Thymus (tissue), 11 donors: ENCODE data around the gene ENPP3. TPM values are rescaled to one million over a fixed set of nuclear protein-coding genes. Genes with fewer than 3 reads are reported as not detected.

Source experiments
- DNase-seq, 9 donors: peaks; one replicate each; pipeline ENCODE4 v3.0.0-alpha.2; 2013; ENCODE audit warnings: low spot score in 9 of 9, low read depth in 6 of 9, missing footprints in 1 of 9
- H3K27ac ChIP-seq, 2 donors: one replicate each; pipeline ENCODE4 v1.5.1; 2013; ENCODE audit warnings: control low read depth in 1 of 2, low read depth in 1 of 2, low read length in 1 of 2, mild to moderate bottlenecking in 1 of 2, moderate library complexity in 1 of 2
- H3K27me3 ChIP-seq, 2 donors: one replicate each; pipeline ENCODE4 v1.5.1; 2013; ENCODE audit warnings: low read length in 1 of 2; ENCODE audit not compliant: control insufficient read depth in 2 of 2, insufficient read depth in 1 of 2
- H3K36me3 ChIP-seq, 2 donors: one replicate each; pipeline ENCODE4 v1.5.1; 2013; ENCODE audit warnings: low read length in 1 of 2, mild to moderate bottlenecking in 1 of 2, moderate library complexity in 1 of 2; ENCODE audit not compliant: control insufficient read depth in 2 of 2, insufficient read depth in 2 of 2
- H3K4me1 ChIP-seq, 2 donors: one replicate each; pipeline ENCODE4 v1.5.1; 2013; ENCODE audit warnings: low read length in 2 of 2; ENCODE audit not compliant: control insufficient read depth in 2 of 2, insufficient read depth in 2 of 2
- H3K4me3 ChIP-seq, 2 donors: one replicate each; pipeline ENCODE4 v1.5.1; 2013; ENCODE audit warnings: low read length in 2 of 2, control low read depth in 1 of 2, mild to moderate bottlenecking in 1 of 2
- H3K9me3 ChIP-seq, 2 donors: one replicate each; pipeline ENCODE4 v1.5.1; 2013; ENCODE audit warnings: low read length in 1 of 2, mild to moderate bottlenecking in 1 of 2; ENCODE audit not compliant: control insufficient read depth in 2 of 2, insufficient read depth in 1 of 2
- WGBS: extraction: QIAGEN DNeasy Blood & Tissue Kit; methylation state at CpG from one replicate; pipeline ENCODE4 v1.1.7; 2013; 5-methylcytosine and 5-hydroxymethylcytosine counted together
- polyA plus RNA-seq: library from polyadenylated mRNA; stranded (reverse); fragments of 200-250 nt; gene quantifications from one replicate; pipeline ENCODE4 v1.2.3, GENCODE V29; 2013
- total RNA-seq: library from RNA; stranded (reverse); fragments of 120-200 nt; gene quantifications from one replicate; pipeline ENCODE4 v1.2.4, GENCODE V29; 2013
- donor health status: healthy.

The ENPP3 gene
- total and polyA plus RNA-seq, 2 donors, result 4.4 to 50.5 TPM

GRCh38 chr6:131761762-131762067, 124.6 kb downstream of the ENPP3 start:
- H3K4me1 ChIP-seq, result no peaks in the 10 kb centered on the region
- H3K9me3 ChIP-seq, result no peaks in the 10 kb centered on the region
- no peaks in the 10 kb centered on the region for H3K27me3 ChIP-seq
- WGBS, result 89% methylated on average over 1 of the region's 1 CpG
- no peak for DNase-seq
- no peak overlapping the region for H3K27ac ChIP-seq
- no peak overlapping the region for H3K4me3 ChIP-seq
- no peaks in the 10 kb centered on the region for H3K36me3 ChIP-seq

GRCh38 chr6:131762984-131763383, 125.9 kb downstream of the ENPP3 start:
- H3K36me3 ChIP-seq, result no peaks in the 10 kb centered on the region
- no peaks in the 10 kb centered on the region for H3K4me1 ChIP-seq
- 94% methylated on average over 2 of the region's 2 CpGs for WGBS
- H3K4me3 ChIP-seq, result no peak overlapping the region
- DNase-seq, result no peak
- H3K9me3 ChIP-seq, result no peaks in the 10 kb centered on the region
- H3K27ac ChIP-seq, result no peak overlapping the region
- H3K27me3 ChIP-seq, result no peaks in the 10 kb centered on the region

- Histone ChIP-seq H3K36me3 (no peaks in the 10 kb centered on the region), H3K9me3 (no peaks in the 10 kb centered on the region), H3K4me3 (no peak overlapping the region), H3K27ac (no peak overlapping the region), H3K27me3 (no peaks in the 10 kb centered on the region), H3K4me1 (no peaks in the 10 kb centered on the region)
- 48% methylated on average over 1 of the region's 1 CpG for WGBS
- no peak for DNase-seq
Measured at GRCh38 chr6:131763749-131764148, 126.6 kb downstream of the ENPP3 start.

- 96% methylated on average over 4 of the region's 4 CpGs for WGBS
Measured at GRCh38 chr6:131764350-131764749, 127.2 kb downstream of the ENPP3 start.

GRCh38 chr6:131765081-131765803, 128.1 kb downstream of the ENPP3 start:
- Histone ChIP-seq H3K27ac (no peak overlapping the region), H3K4me3 (no peak overlapping the region), H3K9me3 (no peaks in the 10 kb centered on the region), H3K27me3 (no peaks in the 10 kb centered on the region), H3K4me1 (no peaks in the 10 kb centered on the region), H3K36me3 (no peaks in the 10 kb centered on the region)
- no peak for DNase-seq
- WGBS, result 85% methylated on average over 9 of the region's 9 CpGs

More at GRCh38 chr6:131764350-131764749, 127.2 kb downstream of the ENPP3 start:
- no peaks in the 10 kb centered on the region for H3K9me3 ChIP-seq
- H3K4me1 ChIP-seq, result no peaks in the 10 kb centered on the region
- no peak overlapping the region for H3K27ac ChIP-seq
- no peak overlapping the region for H3K4me3 ChIP-seq
- H3K36me3 ChIP-seq, result no peaks in the 10 kb centered on the region
- no peak for DNase-seq
- no peaks in the 10 kb centered on the region for H3K27me3 ChIP-seq

GRCh38 chr6:131765804-131766135, 128.7 kb downstream of the ENPP3 start:
- no peak overlapping the region for H3K27ac ChIP-seq
- WGBS, result 77% methylated on average over 4 of the region's 4 CpGs
- H3K9me3 ChIP-seq, result no peaks in the 10 kb centered on the region
- H3K4me1 ChIP-seq, result no peaks in the 10 kb centered on the region
- DNase-seq, result no peak
- no peaks in the 10 kb centered on the region for H3K27me3 ChIP-seq
- no peak overlapping the region for H3K4me3 ChIP-seq
- H3K36me3 ChIP-seq, result no peaks in the 10 kb centered on the region

- Histone ChIP-seq H3K27ac (no peak overlapping the region), H3K9me3 (no peaks in the 10 kb centered on the region), H3K36me3 (no peaks in the 10 kb centered on the region), H3K4me1 (no peaks in the 10 kb centered on the region), H3K4me3 (no peak overlapping the region), H3K27me3 (no peaks in the 10 kb centered on the region)
- no peak for DNase-seq
- 98% methylated on average over 2 of the region's 2 CpGs for WGBS
Measured at GRCh38 chr6:131766631-131767030, 129.5 kb downstream of the ENPP3 start.

- Histone ChIP-seq H3K4me3 (no peak overlapping the region), H3K27ac (no peak overlapping the region), H3K4me1 (no peaks in the 10 kb centered on the region), H3K27me3 (no peaks in the 10 kb centered on the region), H3K9me3 (no peaks in the 10 kb centered on the region), H3K36me3 (no peaks in the 10 kb centered on the region)
- no peak for DNase-seq
- WGBS, result 91% methylated on average over 1 of the region's 1 CpG
Measured at GRCh38 chr6:131768964-131769363, 131.9 kb downstream of the ENPP3 start.

- Histone ChIP-seq H3K9me3 (no peaks in the 10 kb centered on the region), H3K4me1 (no peaks in the 10 kb centered on the region), H3K36me3 (no peaks in the 10 kb centered on the region), H3K27ac (no peak overlapping the region), H3K27me3 (no peaks in the 10 kb centered on the region), H3K4me3 (no peak overlapping the region)
- DNase-seq, result no peak
- 94% methylated on average over 15 of the region's 15 CpGs for WGBS
Measured at GRCh38 chr6:131769385-131770141, 132.5 kb downstream of the ENPP3 start.
